Astrocyte (in vitro differentiated cells and primary cell): Measurements from ENCODE around the gene RAD51B.

Source experiments
- EZH2 ChIP-seq: IDR thresholded peaks from 2 replicates; pipeline ENCODE4 v1.6.1; 2012; ENCODE audit warnings: mild to moderate bottlenecking, low read length, inconsistent platforms; ENCODE audit not compliant: insufficient read depth
- TF ChIP-seq, protein P1 (sequence below): IDR thresholded peaks from 2 replicates; pipeline ENCODE4 v1.5.1; 2011; ENCODE audit warnings: low read depth, mild to moderate bottlenecking, inconsistent platforms, low read length, moderate library complexity; ENCODE audit not compliant: insufficient read depth

DNA sequence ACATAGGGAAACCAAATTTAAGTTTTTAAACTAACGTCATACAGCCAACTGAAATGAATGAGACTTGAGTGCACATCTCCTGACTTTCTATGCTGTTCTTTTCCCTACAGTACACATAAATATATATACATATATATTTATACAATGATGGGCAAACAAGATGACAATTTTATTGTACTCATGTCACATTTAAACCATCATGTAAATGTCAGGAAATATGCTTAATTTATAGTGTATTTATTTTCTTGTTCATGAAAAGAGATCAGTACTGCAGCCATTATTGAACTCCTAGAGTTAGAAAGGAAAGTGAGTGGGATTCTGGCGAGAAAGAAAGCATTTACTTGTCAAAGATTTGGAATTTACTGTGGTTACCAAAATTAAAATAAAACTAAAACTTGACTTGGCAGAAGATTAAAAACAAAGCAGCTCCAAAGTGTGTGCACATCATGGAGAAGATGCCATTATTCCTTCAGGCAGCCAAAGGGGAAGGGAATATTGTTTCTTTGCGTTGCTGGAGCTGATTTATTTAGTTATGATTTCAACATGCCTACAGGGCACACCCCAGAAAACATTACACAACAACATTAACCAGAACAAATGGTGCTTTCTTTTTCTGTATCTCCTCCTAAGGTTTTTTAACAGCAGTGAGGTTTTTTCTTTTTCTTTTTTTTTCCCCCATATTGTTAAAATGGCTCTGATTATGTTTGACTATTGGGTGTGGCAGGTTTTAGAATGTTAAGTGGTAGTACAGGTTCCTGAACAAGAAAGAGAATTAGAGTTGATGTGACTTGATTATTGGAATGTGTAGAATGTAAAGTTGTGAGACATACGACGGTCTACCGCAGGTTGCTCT is 144.6 kb downstream of the RAD51B start:
- TF ChIP-seq, protein P1, sequence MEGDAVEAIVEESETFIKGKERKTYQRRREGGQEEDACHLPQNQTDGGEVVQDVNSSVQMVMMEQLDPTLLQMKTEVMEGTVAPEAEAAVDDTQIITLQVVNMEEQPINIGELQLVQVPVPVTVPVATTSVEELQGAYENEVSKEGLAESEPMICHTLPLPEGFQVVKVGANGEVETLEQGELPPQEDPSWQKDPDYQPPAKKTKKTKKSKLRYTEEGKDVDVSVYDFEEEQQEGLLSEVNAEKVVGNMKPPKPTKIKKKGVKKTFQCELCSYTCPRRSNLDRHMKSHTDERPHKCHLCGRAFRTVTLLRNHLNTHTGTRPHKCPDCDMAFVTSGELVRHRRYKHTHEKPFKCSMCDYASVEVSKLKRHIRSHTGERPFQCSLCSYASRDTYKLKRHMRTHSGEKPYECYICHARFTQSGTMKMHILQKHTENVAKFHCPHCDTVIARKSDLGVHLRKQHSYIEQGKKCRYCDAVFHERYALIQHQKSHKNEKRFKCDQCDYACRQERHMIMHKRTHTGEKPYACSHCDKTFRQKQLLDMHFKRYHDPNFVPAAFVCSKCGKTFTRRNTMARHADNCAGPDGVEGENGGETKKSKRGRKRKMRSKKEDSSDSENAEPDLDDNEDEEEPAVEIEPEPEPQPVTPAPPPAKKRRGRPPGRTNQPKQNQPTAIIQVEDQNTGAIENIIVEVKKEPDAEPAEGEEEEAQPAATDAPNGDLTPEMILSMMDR: no peak
- no peak for TF ChIP-seq EZH2
